Karpas-422 (cell line): Measurements from ENCODE around the gene ABCC12. TPM values are rescaled to one million over a fixed set of nuclear protein-coding genes. Genes with fewer than 3 reads are reported as not detected.

Experiments used
- DNase-seq: peaks from one replicate; pipeline ENCODE4 v3.0.0-alpha.2; 2015
- H2AFZ ChIP-seq: fragments of 200-600 bp; sonication (generic); 2 replicates; pipeline ENCODE4 v1.6.1; 2014; ENCODE audit warnings: antibody characterized with exemption, low read length, mixed read lengths
- H3K27ac ChIP-seq: fragments of 200-600 bp; sonication (generic); 2 replicates; pipeline ENCODE4 v1.5.1; 2014; ENCODE audit warnings: mild to moderate bottlenecking, low read length, moderate library complexity
- H3K27me3 ChIP-seq: fragments of 200-600 bp; sonication (generic); 2 replicates; pipeline ENCODE4 v1.6.1; 2014; ENCODE audit warnings: low read length, mixed read lengths
- H3K36me3 ChIP-seq: fragments of 200-600 bp; sonication (generic); 2 replicates; pipeline ENCODE4 v1.6.1; 2014; ENCODE audit warnings: low read length, mixed read lengths; ENCODE audit not compliant: insufficient read depth
- H3K4me1 ChIP-seq: fragments of 200-600 bp; sonication (generic); 2 replicates; pipeline ENCODE4 v1.6.1; 2014; ENCODE audit warnings: mild to moderate bottlenecking, low read length, mixed read lengths
- H3K4me2 ChIP-seq: fragments of 200-600 bp; sonication (generic); 2 replicates; pipeline ENCODE4 v1.6.1; 2014; ENCODE audit warnings: low read length, low read depth, mild to moderate bottlenecking; ENCODE audit not compliant: poor library complexity, severe bottlenecking
- H3K4me3 ChIP-seq: fragments of 200-600 bp; sonication (generic); 2 replicates; pipeline ENCODE4 v1.5.1; 2014; ENCODE audit warnings: mild to moderate bottlenecking, antibody characterized with exemption, low read length, mixed read lengths
- H3K79me2 ChIP-seq: fragments of 200-600 bp; sonication (generic); 2 replicates; pipeline ENCODE4 v1.6.1; 2014; ENCODE audit warnings: mild to moderate bottlenecking, low read length, mixed read lengths
- H3K9ac ChIP-seq: fragments of 200-600 bp; sonication (generic); 2 replicates; pipeline ENCODE4 v1.6.0; 2014; ENCODE audit warnings: low read length
- H3K9me2 ChIP-seq: fragments of 200-600 bp; sonication (generic), shearing (Covaris generic); replicated peaks from 2 replicates; pipeline ENCODE4 v1.6.0; 2014; ENCODE audit warnings: mild to moderate bottlenecking, low read length, moderate library complexity; ENCODE audit not compliant: insufficient read depth
- H3K9me3 ChIP-seq: fragments of 300-700, 200-600 bp; sonication (generic); 2 replicates; pipeline ENCODE4 v1.6.1; 2014; ENCODE audit warnings: low read length, mixed read lengths
- H4K20me1 ChIP-seq: fragments of 200-600 bp; sonication (generic); 2 replicates; pipeline ENCODE4 v1.6.1; 2014; ENCODE audit warnings: mild to moderate bottlenecking, antibody characterized with exemption, low read length, low read depth; ENCODE audit not compliant: insufficient read depth
- total RNA-seq: library from RNA; depleted of rRNA; stranded (reverse); fragments of >200 nt; shearing (Covaris generic); gene quantifications from 2 replicates; pipeline ENCODE4 v1.2.3, GENCODE V29; 2014; ENCODE audit warnings: low replicate concordance; rRNA removed

ABCC12 gene
- total RNA-seq, 1 experiment from 2014 or later, result 0.86 TPM

DNA sequence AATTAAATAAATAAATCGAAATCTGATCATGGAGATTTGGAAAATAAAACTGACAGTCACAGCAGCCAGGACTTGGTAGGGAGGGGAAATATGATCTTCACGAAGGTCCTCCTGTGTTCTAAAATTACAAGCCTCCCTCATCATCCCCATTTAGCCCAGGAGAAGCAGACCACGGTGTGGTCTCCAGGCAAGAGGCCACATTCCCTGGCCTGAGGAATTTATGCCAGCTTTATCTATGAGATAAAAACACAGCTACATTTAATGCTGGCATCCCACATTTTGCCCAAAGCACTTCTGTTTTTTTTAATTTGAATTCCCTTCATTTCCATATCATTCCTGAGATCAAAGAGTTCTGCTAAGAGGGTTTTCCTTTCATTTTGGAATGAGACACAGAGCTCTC lies 43.2 kb downstream of the ABCC12 start:
- H3K27me3 ChIP-seq, result no peaks in the 10 kb centered on the region; the same call in 1 of the 2 replicates
- H4K20me1 ChIP-seq, result no peaks in the 10 kb centered on the region
- H3K4me1 ChIP-seq, result peaks cover 86% of the 10 kb centered on the region
- no peaks in the 10 kb centered on the region for H3K9me2 ChIP-seq
- no peak overlapping the region for H3K4me2 ChIP-seq
- H3K4me3 ChIP-seq, result no peak overlapping the region
- no peak for DNase-seq
- no peak overlapping the region for H2AFZ ChIP-seq
- H3K36me3 ChIP-seq, result no peaks in the 10 kb centered on the region
- no peak overlapping the region for H3K27ac ChIP-seq
- H3K9ac ChIP-seq, result no peak overlapping the region
- no peaks in the 10 kb centered on the region for H3K79me2 ChIP-seq
- no peaks in the 10 kb centered on the region for H3K9me3 ChIP-seq

DNA sequence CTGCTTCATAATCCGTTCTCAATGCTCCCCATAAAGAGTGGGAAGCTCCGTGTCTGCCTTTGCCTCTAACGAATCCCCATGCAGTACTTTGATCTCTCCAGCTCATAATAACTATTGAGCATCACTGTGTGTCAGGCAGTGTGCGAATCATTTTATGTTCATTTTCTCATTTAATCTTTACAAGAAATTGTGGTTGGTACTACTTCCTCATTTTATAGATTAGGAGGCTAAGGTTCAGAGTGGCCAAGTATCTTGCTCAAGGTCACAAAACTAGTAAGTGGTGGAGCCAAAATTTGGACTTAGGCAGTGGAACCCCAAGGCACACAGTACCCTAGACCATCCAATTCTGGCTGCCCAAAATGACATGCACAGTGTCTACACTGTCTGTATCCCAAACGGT lies 44.8 kb downstream of the ABCC12 start:
- peak; percentile 65 for DNase-seq
- H3K36me3 ChIP-seq, result no peaks in the 10 kb centered on the region

DNA sequence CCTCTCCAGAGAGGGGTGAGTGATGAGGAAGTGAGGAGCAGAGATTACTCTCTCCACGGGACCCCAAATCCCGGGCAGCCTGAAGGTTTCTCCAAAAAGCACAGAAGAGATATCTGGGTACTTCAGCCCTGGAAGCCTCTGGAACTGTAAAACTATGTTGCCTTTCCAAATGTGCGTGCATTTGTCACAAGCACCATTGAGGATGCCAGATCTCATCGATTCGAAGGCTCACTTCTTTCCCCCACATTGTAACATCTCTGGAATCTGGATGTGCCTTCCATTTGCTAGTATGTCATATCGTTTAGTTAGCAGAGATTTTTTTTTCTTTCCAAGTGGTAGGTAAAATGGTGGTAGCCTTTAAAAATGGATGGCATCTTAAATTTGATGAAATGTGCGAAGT lies 45.8 kb downstream of the ABCC12 start:
- Histone ChIP-seq H3K27me3 (no peaks in the 10 kb centered on the region; the same call in 1 of the 2 replicates), H3K4me3 (no peak overlapping the region), H3K79me2 (no peaks in the 10 kb centered on the region), H3K4me2 (no peak overlapping the region), H3K36me3 (no peaks in the 10 kb centered on the region), H3K9me3 (no peaks in the 10 kb centered on the region), H3K27ac (no peak overlapping the region), H2AFZ (no peak overlapping the region), H3K9me2 (no peaks in the 10 kb centered on the region), H3K9ac (no peak overlapping the region), H4K20me1 (no peaks in the 10 kb centered on the region), H3K4me1 (peaks cover 97% of the 10 kb centered on the region)
- no peak for DNase-seq

More for the DNA sequence above, 44.8 kb downstream of the ABCC12 start:
- no peaks in the 10 kb centered on the region for H3K79me2 ChIP-seq
- H3K4me3 ChIP-seq, result no peak overlapping the region
- no peaks in the 10 kb centered on the region for H3K9me2 ChIP-seq
- H3K27me3 ChIP-seq, result no peaks in the 10 kb centered on the region; the same call in 1 of the 2 replicates
- peak overlapping the region; percentile 8; the same call in 1 of the 2 replicates for H3K9ac ChIP-seq
- H3K27ac ChIP-seq, result peak overlapping the region; percentile 28; the same call in 1 of the 2 replicates
- peak overlapping the region; percentile 40; the same call in 1 of the 2 replicates for H2AFZ ChIP-seq
- no peaks in the 10 kb centered on the region for H4K20me1 ChIP-seq
- peaks cover 88% of the 10 kb centered on the region for H3K4me1 ChIP-seq
- H3K4me2 ChIP-seq, result peak overlapping the region; percentile 17
- H3K9me3 ChIP-seq, result no peaks in the 10 kb centered on the region

DNA sequence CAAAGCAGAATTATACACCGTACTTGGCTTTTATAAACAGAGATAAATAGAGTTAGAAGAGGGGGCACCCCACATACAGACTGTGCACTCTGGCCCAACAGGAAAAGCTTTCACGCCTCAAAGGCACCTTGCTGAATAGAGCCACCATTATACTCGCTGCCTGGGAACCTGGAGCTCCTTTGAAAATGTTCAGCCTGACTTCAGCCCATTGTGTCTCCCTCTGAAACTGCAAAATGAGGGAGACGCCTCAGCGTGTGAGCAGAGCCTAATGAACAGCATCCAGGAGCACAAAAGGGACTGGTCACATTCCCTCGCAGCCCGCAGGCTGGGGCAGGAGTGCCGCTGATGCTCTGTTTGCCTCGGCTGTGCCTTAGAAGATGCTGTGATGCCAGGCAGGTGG lies 46.3 kb downstream of the ABCC12 start:
- H2AFZ ChIP-seq, result no peak overlapping the region
- H3K4me3 ChIP-seq, result no peak overlapping the region
- H3K36me3 ChIP-seq, result no peaks in the 10 kb centered on the region
- H3K4me2 ChIP-seq, result no peak overlapping the region
- no peaks in the 10 kb centered on the region for H3K9me2 ChIP-seq
- H3K4me1 ChIP-seq, result peaks cover 98% of the 10 kb centered on the region
- H4K20me1 ChIP-seq, result no peaks in the 10 kb centered on the region
- H3K27ac ChIP-seq, result no peak overlapping the region
- H3K79me2 ChIP-seq, result no peaks in the 10 kb centered on the region
- DNase-seq, result no peak
- no peaks in the 10 kb centered on the region; the same call in 1 of the 2 replicates for H3K27me3 ChIP-seq
- no peak overlapping the region for H3K9ac ChIP-seq
- no peaks in the 10 kb centered on the region for H3K9me3 ChIP-seq

DNA sequence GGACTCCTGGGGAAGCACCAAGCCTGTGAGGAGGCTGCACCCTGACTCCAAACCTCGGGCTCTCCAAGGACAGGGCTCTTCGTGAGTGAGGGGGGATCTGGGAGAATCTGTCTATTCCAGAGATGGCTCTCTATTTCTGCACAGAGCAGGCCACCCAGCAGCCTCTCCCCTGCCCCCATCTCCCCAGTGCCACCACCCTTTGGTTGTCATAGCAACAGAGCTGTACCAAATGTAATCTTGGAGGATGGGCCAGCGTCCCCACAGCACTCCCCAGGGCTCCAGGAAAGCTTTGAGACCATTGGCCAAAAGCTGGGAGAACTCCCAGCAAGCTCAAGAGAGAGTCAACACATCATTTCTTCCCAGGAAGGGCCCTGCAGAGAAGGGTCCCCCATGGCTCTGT lies 49.3 kb downstream of the ABCC12 start:
- Histone ChIP-seq H3K9me2 (no peaks in the 10 kb centered on the region), H3K36me3 (no peaks in the 10 kb centered on the region), H3K79me2 (no peaks in the 10 kb centered on the region), H3K27ac (peak overlapping the region; percentile 83), H3K4me1 (peaks cover 98% of the 10 kb centered on the region), H3K9ac (peak overlapping the region; percentile 60), H3K4me2 (peak overlapping the region; percentile 63), H3K4me3 (peak overlapping the region; percentile 20; the same call in 1 of the 2 replicates), H2AFZ (peak overlapping the region; percentile 24; the same call in 1 of the 2 replicates), H4K20me1 (no peaks in the 10 kb centered on the region), H3K27me3 (no peaks in the 10 kb centered on the region; the same call in 1 of the 2 replicates), H3K9me3 (no peaks in the 10 kb centered on the region)
- peak; percentile 69 for DNase-seq

Other genes starting within 250 kb of the ABCC12 start
- gene LONP2, start 88.3 kb upstream of the ABCC12 start, total RNA-seq, result 74.8 and 82.2 TPM in 2 replicates
- gene ABCC11, start 91.5 kb upstream of the ABCC12 start, total RNA-seq, result 0.07 and 0.15 TPM in 2 replicates
- 9.3 and 12.2 TPM in 2 replicates for gene SIAH1, start 229.4 kb upstream of the ABCC12 start, total RNA-seq